ENCODE measurements around the gene LRP6.

GRCh38 chr12:12294215-12295005 is 27.6 kb upstream of the LRP6 start:
- no peak for TF ChIP-seq POLR2AphosphoS5 (IDR thresholded peaks at IDR 0.05; ENCODE audit: low read depth, low read length)
- no peak for TF ChIP-seq PHF8 (CRISPR knock-in tag; IDR thresholded peaks at IDR 0.05)
- TF ChIP-seq MEF2D (CRISPR knock-in tag; IDR thresholded peaks at IDR 0.05), result no peak
- no peak for TF ChIP-seq ZNF674 (CRISPR knock-in tag; IDR thresholded peaks at IDR 0.05; ENCODE audit: low read depth)
- no peak for TF ChIP-seq YY1 (IDR thresholded peaks at IDR 0.05; ENCODE audit: insufficient read depth, insufficient replicate concordance, low read depth, low read length)
- TF ChIP-seq CTCF (CRISPR knock-in tag; IDR thresholded peaks at IDR 0.05), result no peak
- no peak for TF ChIP-seq TARDBP (CRISPR knock-in tag; IDR thresholded peaks at IDR 0.05)
- no peak for TF ChIP-seq ZBTB10 (CRISPR knock-in tag; IDR thresholded peaks at IDR 0.05; ENCODE audit: borderline replicate concordance)
- no peak for TF ChIP-seq E2F1 (CRISPR knock-in tag; IDR thresholded peaks at IDR 0.05)

Data from HepG2 (cell line).